Stimulated activated CD4-positive, alpha-beta T cell treated with anti-CD3 and anti-CD28 coated beads, Interleukin-1b, Interleukin-23, amount 100 ng/mL, for 24 hours (primary cell): ENCODE measurements around the gene RGS6.

Experiments used
- DNase-seq, 4 experiments: peaks; one replicate each; pipeline ENCODE4 v3.0.0-alpha.2; 2020; ENCODE audit warnings: low read depth in 4 of 4, low spot score in 1 of 4

RGS6 gene

GRCh38 chr14:72401101-72401625, 468.9 kb downstream of the RGS6 start:
- no peak for DNase-seq

- DNase-seq, result no peak
Measured at GRCh38 chr14:72401632-72402376, 469.6 kb downstream of the RGS6 start.

GRCh38 chr14:72402377-72402772, 470.1 kb downstream of the RGS6 start:
- no peak for DNase-seq

- DNase-seq, result no peak
Measured at GRCh38 chr14:72404106-72404774, 472.0 kb downstream of the RGS6 start.

- DNase-seq, result no peak
Measured at GRCh38 chr14:72404998-72405397, 472.8 kb downstream of the RGS6 start.

GRCh38 chr14:72408020-72408419, 475.8 kb downstream of the RGS6 start:
- no peak for DNase-seq

GRCh38 chr14:72409047-72409446, 476.8 kb downstream of the RGS6 start:
- DNase-seq, result no peak

GRCh38 chr14:72416081-72416849, 484.0 kb downstream of the RGS6 start:
- no peak for DNase-seq

- no peak for DNase-seq
Measured at GRCh38 chr14:72416892-72417291, 484.7 kb downstream of the RGS6 start.

GRCh38 chr14:72418806-72419205, 486.6 kb downstream of the RGS6 start:
- DNase-seq, result no peak

GRCh38 chr14:72419226-72419775, 487.1 kb downstream of the RGS6 start:
- no peak for DNase-seq

GRCh38 chr14:72420749-72421474, 488.7 kb downstream of the RGS6 start:
- peak; percentile 35 to 67 (median 63) for DNase-seq

- no peak for DNase-seq
Measured at GRCh38 chr14:72423957-72424356, 491.7 kb downstream of the RGS6 start.

GRCh38 chr14:72430457-72430856, 498.2 kb downstream of the RGS6 start:
- no peak for DNase-seq

GRCh38 chr14:72432748-72433147, 500.5 kb downstream of the RGS6 start:
- DNase-seq, result no peak

- DNase-seq, result no peak
Measured at GRCh38 chr14:72433511-72433910, 501.3 kb downstream of the RGS6 start.

- no peak for DNase-seq
Measured at GRCh38 chr14:72434856-72435255, 502.6 kb downstream of the RGS6 start.

- DNase-seq, result no peak
Measured at GRCh38 chr14:72439707-72440106, 507.5 kb downstream of the RGS6 start.

- DNase-seq, result no peak
Measured at GRCh38 chr14:72443256-72443655, 511.0 kb downstream of the RGS6 start.

- DNase-seq, result no peak
Measured at GRCh38 chr14:72443991-72444441, 511.8 kb downstream of the RGS6 start.

- no peak for DNase-seq
Measured at GRCh38 chr14:72444701-72445100, 512.5 kb downstream of the RGS6 start.
